ENCODE results near the gene GULP1.

Gene GULP1

GRCh38 chr2:188322569-188323551 lies 31.2 kb downstream of the GULP1 start:
- DNase-seq (ENCODE audit: low read depth) = no peak

GRCh38 chr2:188324067-188324466 lies 32.4 kb downstream of the GULP1 start:
- DNase-seq (ENCODE audit: low read depth) = no peak

- DNase-seq (ENCODE audit: low read depth) = no peak
These were observed 34.6 kb downstream of the GULP1 start for GRCh38 chr2:188326290-188326668.

- DNase-seq (ENCODE audit: low read depth) = no peak
These were observed 35.1 kb downstream of the GULP1 start for GRCh38 chr2:188326669-188327301.

- no peak for DNase-seq (ENCODE audit: low read depth)
These were observed 36.0 kb downstream of the GULP1 start for GRCh38 chr2:188327518-188328213.

- no peak for DNase-seq (ENCODE audit: low read depth)
These were observed 36.7 kb downstream of the GULP1 start for GRCh38 chr2:188328419-188328818.

GRCh38 chr2:188330316-188331053 lies 38.8 kb downstream of the GULP1 start:
- no peak for DNase-seq (ENCODE audit: low read depth)

GRCh38 chr2:188332619-188333018 lies 40.9 kb downstream of the GULP1 start:
- DNase-seq (ENCODE audit: low read depth) = no peak

- no peak for DNase-seq (ENCODE audit: low read depth)
These were observed 42.3 kb downstream of the GULP1 start for GRCh38 chr2:188333751-188334524.

GRCh38 chr2:188338463-188338862 lies 46.8 kb downstream of the GULP1 start:
- DNase-seq (ENCODE audit: low read depth) = no peak

GRCh38 chr2:188340257-188340656 lies 48.6 kb downstream of the GULP1 start:
- DNase-seq (ENCODE audit: low read depth) = no peak

GRCh38 chr2:188345020-188345419 lies 53.3 kb downstream of the GULP1 start:
- DNase-seq (ENCODE audit: low read depth) = no peak

GRCh38 chr2:188345426-188345825 lies 53.8 kb downstream of the GULP1 start:
- no peak for DNase-seq (ENCODE audit: low read depth)

GRCh38 chr2:188345831-188346458 lies 54.3 kb downstream of the GULP1 start:
- DNase-seq (ENCODE audit: low read depth) = no peak

GRCh38 chr2:188349019-188349418 lies 57.3 kb downstream of the GULP1 start:
- no peak for DNase-seq (ENCODE audit: low read depth)

- DNase-seq (ENCODE audit: low read depth) = no peak
These were observed 61.6 kb downstream of the GULP1 start for GRCh38 chr2:188353282-188353681.

- DNase-seq (ENCODE audit: low read depth) = no peak
These were observed 69.0 kb downstream of the GULP1 start for GRCh38 chr2:188360485-188361263.

- DNase-seq (ENCODE audit: low read depth) = no peak
These were observed 72.5 kb downstream of the GULP1 start for GRCh38 chr2:188364033-188364630.

GRCh38 chr2:188365058-188365641 lies 73.5 kb downstream of the GULP1 start:
- no peak for DNase-seq (ENCODE audit: low read depth)
